ENCODE data around the gene SRMS. TPM values are rescaled to one million over a fixed set of nuclear protein-coding genes. Genes with fewer than 3 reads are reported as not detected.

SRMS gene
- total and polyA plus RNA-seq, 5 donors = not detected

DNA sequence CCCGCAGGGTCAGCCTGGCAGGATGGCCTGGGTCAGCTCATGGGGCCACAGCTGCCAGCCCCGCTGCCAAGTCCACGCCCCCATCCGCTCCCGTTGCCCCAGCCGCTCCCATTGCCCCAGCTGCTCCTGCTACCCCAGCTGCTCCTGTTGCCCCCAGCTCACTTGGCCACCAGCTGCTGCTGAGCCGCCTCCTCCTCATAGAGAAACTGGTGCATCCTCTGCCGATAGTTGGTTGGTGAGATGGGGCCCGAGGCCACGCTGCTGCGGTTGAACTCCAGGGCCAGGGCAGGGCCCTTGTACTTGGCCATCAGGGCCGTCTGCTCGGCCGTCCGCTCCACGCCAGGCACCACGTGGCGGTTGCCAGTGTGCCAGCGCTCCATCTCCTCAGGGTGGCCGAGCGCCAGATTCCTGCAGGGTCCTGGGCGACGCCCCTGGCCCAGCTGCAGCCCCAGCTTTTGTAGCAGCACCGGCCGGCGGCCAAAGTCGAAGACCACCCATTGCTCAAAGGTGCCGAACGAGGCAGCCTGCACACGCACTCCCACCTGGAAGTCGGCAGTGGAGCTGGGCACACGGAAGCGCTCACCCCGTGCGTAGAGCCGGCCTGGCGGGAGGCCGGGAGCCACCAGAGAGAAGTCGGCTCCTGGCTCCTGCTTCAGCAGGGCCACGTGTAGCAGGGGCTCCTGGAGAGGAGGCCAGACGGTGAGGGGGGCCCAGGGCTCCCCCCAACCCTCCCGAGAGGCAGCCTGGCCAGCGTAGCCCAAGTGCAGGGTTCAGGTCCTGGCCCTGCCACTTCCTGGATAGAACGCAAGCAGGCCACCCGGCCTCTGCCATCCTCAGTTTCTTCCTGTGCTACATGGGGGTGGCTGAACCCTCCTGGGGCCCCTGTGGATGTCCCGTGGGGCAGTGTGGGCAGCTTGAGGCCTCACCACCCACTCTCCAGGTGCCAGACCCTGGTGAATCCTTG is 21.7 kb upstream of the SRMS start:
- no peak overlapping the region for H3K4me3 ChIP-seq (ENCODE audit: low read length)
- intact Hi-C loops (cut with DNase I) = no loop called here
- no peaks in the 10 kb centered on the region for H3K4me1 ChIP-seq (ENCODE audit: control insufficient read depth, insufficient read depth, low read length)
- WGBS = 90% methylated on average over 46 of the region's 46 CpGs
- no peak overlapping the region for H3K27ac ChIP-seq (ENCODE audit: low read length)
- DNase-seq (peak in 1 of 3 donors; percentile 54), ATAC-seq (no peak)
- no peaks in the 10 kb centered on the region for H3K9me3 ChIP-seq (ENCODE audit: control insufficient read depth, low read length)
- H3K27me3 ChIP-seq (ENCODE audit: control insufficient read depth, insufficient read depth) = no peaks in the 10 kb centered on the region

DNA sequence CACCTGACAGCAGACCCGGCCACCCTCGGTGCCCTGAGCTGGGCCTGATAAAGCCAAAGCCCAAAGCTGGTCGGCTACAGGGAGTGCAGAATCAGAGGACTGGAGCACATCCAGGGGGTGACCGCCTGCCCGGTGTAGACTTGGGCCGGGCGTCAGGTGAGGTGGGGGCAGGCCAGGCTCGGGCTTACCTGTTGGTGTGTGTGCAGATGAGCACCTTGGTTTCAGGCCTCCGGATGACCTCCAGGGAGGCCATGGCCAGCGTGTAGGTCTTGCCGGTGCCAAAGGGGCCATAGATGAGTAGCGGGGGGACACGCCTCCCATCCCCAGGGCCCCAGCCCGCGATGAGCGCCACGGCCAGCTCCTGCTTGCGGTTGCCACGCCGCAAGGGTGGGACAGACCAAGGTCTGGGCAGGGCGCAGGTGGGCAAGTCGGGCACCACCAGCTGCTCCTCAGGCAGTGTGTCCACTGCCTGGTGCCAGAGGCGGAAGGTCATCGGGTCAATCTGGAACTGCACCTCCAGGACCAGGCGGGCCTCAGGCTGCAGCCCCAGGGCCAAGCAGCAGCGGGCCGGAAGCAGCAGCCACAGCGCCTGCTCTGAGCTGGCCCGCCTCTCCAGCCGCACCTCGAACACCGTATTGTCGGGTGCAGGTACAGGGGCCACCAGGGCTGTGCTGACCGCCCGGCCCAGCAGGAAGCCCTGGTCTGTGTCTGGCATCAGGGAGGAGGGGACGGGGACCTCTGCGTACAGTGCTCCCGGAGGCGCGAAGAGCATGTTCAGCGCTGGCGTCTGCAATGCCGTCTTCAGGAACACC is 20.8 kb upstream of the SRMS start:
- Histone ChIP-seq H3K9me3 (ENCODE audit: control insufficient read depth, low read length) (no peaks in the 10 kb centered on the region), H3K4me1 (ENCODE audit: control insufficient read depth, insufficient read depth, low read length) (no peaks in the 10 kb centered on the region), H3K27ac (ENCODE audit: low read length) (no peak overlapping the region), H3K4me3 (ENCODE audit: low read length) (no peak overlapping the region), H3K27me3 (ENCODE audit: control insufficient read depth, insufficient read depth) (no peaks in the 10 kb centered on the region)
- DNase-seq (peak in 1 of 3 donors; percentile 47), ATAC-seq (no peak)
- WGBS = 89% methylated on average over 43 of the region's 43 CpGs
- intact Hi-C loops (cut with DNase I) = no loop called here

DNA sequence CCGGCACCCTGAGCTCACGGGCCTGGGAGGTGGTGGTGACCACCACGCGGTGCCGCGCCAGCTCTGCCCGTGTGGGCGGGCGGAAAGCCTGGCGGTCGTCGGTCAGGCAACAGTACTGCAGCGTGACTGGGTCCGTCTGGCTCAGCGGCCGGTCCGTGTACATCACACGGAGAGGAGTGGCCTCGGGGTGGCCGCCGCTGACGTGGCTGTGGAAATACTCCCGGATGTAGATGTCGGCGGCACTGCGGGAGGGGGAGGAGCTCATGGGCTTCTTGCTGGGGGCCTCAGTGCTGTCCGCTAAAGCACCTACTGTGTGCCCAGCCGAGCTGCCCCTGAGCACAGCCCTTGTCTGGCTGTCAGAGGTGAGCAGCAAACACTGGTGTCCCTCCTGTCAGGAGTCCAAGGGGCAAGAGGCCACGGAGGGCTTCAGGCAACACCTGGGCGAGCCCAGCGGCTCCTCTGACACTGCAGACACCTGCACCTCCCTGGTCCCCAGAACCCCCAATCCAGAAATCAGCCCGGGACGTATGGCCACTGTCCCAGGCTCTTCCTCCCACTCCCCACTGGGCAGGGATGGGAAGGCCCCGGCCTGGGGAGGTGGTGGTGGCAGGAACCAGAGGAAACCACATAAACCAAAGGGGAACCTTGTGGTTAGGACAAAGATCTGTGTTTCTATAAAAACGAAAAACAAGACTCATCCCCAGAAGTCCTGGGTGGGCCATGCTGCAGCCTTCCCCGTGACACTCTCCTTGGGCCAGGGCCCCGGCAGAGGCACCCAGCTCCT is 20.0 kb upstream of the SRMS start:
- Histone ChIP-seq H3K27me3 (ENCODE audit: control insufficient read depth, insufficient read depth) (no peaks in the 10 kb centered on the region), H3K4me1 (ENCODE audit: control insufficient read depth, insufficient read depth, low read length) (no peaks in the 10 kb centered on the region), H3K9me3 (ENCODE audit: control insufficient read depth, low read length) (no peaks in the 10 kb centered on the region), H3K4me3 (ENCODE audit: low read length) (no peak overlapping the region), H3K27ac (ENCODE audit: low read length) (no peak overlapping the region)
- ATAC-seq (peak in 1 of 2 donors; percentile 7), DNase-seq (peak in 1 of 3 donors; percentile 69)
- intact Hi-C loops (cut with DNase I) = no loop called here
- WGBS = 82% methylated on average over 37 of the region's 37 CpGs

DNA sequence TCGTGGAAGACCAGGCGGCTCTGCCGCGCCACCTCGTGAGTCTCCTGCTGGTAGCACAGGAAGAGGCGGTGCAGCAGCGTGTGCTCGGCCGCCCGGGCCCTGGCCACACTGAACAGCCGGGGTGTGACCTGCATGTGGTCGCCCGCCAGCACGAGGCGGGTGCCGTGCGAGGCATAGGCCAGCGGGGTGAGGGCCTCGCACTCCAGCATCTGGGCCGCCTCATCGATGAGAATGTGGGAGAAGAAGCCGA is 19.5 kb upstream of the SRMS start:
- H3K4me3 ChIP-seq (ENCODE audit: low read length) = no peak overlapping the region
- intact Hi-C loops (cut with DNase I) = no loop called here
- DNase-seq (no peak), ATAC-seq (peak in 1 of 2 donors; percentile 1)
- WGBS = 89% methylated on average over 22 of the region's 22 CpGs
- no peaks in the 10 kb centered on the region for H3K9me3 ChIP-seq (ENCODE audit: control insufficient read depth, low read length)
- no peak overlapping the region for H3K27ac ChIP-seq (ENCODE audit: low read length)
- no peaks in the 10 kb centered on the region for H3K4me1 ChIP-seq (ENCODE audit: control insufficient read depth, insufficient read depth, low read length)
- H3K27me3 ChIP-seq (ENCODE audit: control insufficient read depth, insufficient read depth) = no peaks in the 10 kb centered on the region

DNA sequence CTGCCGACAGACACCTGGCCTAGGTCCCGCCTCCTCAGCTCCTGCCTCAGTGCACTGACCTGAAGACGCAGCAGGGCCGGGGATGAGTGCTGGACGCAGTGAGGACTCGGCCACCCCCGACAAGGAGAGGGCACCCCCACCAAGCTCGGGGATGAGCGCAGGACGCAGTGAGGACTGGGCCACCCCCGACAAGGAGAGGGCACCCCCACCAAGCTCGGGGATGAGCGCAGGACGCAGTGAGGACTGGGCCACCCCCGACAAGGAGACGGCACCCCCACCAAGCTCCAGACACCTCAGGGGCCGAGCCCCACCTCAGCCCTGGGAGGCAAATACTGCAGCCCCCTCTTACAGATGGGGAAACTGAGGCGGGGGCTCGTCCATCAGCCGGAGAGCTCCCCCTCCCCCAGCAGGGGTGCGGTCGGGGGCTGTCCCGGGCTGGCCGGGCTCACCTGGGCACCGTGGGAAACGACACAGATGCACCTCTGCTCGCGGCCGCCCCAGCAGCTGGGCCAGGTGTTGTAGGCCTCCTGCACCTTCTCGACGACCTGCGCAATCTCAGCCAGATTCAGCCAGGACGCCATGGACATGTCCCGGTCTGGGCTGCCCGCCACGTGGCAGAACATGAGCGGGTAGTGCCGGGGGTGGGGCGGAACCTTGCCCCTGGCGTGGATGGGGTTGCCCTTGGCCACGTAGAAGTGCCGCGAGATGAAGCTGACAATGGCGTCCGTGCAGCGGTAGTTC is 19.0 kb upstream of the SRMS start:
- peak in 1 of 3 donors; percentile 65 for DNase-seq
- H3K4me1 ChIP-seq (ENCODE audit: control insufficient read depth, insufficient read depth, low read length) = no peaks in the 10 kb centered on the region
- peak in 1 of 2 donors; percentile 40 for ATAC-seq
- intact Hi-C loops (cut with DNase I) = no loop called here
- no peak overlapping the region for H3K4me3 ChIP-seq (ENCODE audit: low read length)
- no peak overlapping the region for H3K27ac ChIP-seq (ENCODE audit: low read length)
- WGBS = 93% methylated on average over 46 of the region's 46 CpGs
- H3K27me3 ChIP-seq (ENCODE audit: control insufficient read depth, insufficient read depth) = no peaks in the 10 kb centered on the region
- no peaks in the 10 kb centered on the region for H3K9me3 ChIP-seq (ENCODE audit: control insufficient read depth, low read length)

DNA sequence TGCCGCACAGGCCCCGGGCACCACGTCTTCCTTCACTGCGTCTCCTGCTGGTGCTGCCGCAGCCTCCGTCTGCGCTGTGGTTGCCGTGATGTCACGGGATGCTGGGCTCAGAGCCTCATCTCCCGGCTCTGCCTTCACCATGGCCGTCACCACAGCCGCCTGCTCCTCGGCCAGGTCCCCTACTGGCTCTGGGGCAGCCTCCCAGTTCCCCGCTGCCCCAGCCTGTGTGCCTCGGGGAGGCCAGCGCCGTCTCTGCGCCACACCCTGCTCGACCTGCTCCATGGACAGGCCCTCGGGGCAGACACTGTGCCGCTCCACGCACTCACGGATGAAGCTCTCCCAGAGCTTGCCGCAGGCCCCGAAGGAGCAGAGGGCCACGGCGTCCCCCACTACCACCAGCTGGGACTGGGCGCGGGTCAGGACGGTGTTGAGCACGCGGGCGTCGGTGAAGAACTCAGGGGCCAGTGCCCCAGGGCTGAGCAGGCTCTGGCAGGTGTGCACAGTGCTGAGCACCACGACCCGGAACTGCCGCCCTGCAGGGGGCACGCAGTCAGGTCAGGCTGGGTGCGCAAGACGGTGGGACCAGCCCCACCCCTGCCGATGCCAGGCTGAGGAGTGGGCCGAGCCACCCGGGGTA is 18.3 kb upstream of the SRMS start:
- no peak overlapping the region for H3K4me3 ChIP-seq (ENCODE audit: low read length)
- H3K9me3 ChIP-seq (ENCODE audit: control insufficient read depth, low read length) = no peaks in the 10 kb centered on the region
- no peaks in the 10 kb centered on the region for H3K27me3 ChIP-seq (ENCODE audit: control insufficient read depth, insufficient read depth)
- 95% methylated on average over 43 of the region's 43 CpGs for WGBS
- no peak overlapping the region for H3K27ac ChIP-seq (ENCODE audit: low read length)
- no peaks in the 10 kb centered on the region for H3K4me1 ChIP-seq (ENCODE audit: control insufficient read depth, insufficient read depth, low read length)
- DNase-seq = no peak
- ATAC-seq = no peak
- intact Hi-C loops (cut with DNase I) = no loop called here

DNA sequence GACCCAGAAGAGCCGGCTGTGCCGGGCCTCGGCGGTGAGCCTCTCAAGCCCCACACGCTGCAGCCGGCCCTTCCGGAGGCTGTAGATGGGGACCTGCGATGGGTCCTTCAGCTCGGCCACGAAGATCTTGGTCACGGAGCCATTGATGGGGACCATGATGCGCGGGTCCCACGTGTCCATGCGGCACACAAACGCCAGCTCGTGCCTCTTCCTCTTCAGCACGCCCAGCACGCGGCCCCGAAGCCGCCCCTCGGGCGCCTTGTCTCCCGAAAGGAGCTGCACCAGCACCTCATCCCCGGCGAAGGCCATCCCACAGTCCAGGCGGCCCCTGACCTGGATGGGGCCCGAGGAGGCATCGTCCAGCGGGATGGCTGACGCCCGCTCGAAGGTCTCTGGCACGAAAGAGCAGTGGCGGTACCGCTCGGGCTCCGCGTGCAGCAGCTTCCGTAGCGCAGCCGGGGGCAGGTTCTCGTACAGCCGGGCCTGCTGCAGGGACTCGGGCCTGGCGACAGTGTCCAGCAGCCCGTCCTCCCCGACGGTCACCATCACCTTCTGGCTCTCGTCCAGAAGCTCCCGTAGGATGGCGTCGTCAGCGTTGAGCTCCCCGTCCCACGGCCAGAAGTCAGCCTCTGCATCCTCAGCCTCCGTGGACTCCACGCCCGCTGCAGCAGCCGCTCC is 17.6 kb upstream of the SRMS start:
- H3K27ac ChIP-seq (ENCODE audit: low read length) = no peak overlapping the region
- 95% methylated on average over 61 of the region's 61 CpGs for WGBS
- no peak for ATAC-seq
- intact Hi-C loops (cut with DNase I) = no loop called here
- H3K4me3 ChIP-seq (ENCODE audit: low read length) = no peak overlapping the region
- no peaks in the 10 kb centered on the region for H3K4me1 ChIP-seq (ENCODE audit: control insufficient read depth, insufficient read depth, low read length)
- no peaks in the 10 kb centered on the region for H3K9me3 ChIP-seq (ENCODE audit: control insufficient read depth, low read length)
- DNase-seq = peak in 1 of 3 donors; percentile 58
- H3K27me3 ChIP-seq (ENCODE audit: control insufficient read depth, insufficient read depth) = no peaks in the 10 kb centered on the region

DNA sequence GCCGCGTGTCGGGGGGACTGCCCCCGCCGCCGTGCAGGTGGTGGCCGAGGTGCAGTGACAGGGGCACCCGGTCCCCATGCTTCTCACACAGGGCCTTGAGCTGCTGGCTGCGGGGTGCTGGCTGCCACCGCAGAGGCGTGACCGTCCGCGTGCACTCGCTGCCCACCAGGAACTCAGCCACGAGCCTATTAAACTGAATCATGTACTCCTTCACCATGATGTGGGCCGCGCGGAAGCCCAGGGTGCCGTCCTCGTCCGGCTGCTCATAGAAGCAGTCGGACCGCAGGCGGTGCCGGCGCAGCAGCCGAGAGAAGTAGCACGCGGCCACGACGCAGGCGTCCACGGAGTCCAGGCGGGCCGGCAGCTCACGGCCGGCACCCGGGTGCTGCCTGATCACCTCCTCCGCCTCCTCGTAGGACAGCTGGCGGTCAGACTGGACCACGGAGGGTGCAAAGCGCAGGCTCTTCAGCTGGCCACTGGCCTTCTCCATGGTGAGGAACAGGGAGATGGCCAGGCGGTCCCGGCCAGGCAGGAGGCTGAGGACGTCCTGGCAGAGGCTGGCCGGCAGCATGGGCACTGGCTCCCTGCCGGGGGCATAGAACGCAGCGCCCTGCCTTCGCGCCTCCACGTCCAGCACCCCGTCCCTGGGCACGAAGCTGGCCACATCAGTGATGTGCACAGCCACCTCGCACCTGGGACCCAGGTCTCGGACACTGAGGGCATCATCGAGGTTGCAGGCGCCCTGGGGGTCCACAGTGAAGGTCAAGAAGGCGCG is 16.7 kb upstream of the SRMS start:
- Histone ChIP-seq H3K9me3 (ENCODE audit: control insufficient read depth, low read length) (no peaks in the 10 kb centered on the region), H3K4me3 (ENCODE audit: low read length) (no peak overlapping the region), H3K27me3 (ENCODE audit: control insufficient read depth, insufficient read depth) (no peaks in the 10 kb centered on the region), H3K27ac (ENCODE audit: low read length) (no peak overlapping the region), H3K4me1 (ENCODE audit: control insufficient read depth, insufficient read depth, low read length) (no peaks in the 10 kb centered on the region)
- ATAC-seq = no peak
- peak in 1 of 3 donors; percentile 46 for DNase-seq
- intact Hi-C loops (cut with DNase I) = no loop called here
- WGBS = 95% methylated on average over 62 of the region's 62 CpGs

DNA sequence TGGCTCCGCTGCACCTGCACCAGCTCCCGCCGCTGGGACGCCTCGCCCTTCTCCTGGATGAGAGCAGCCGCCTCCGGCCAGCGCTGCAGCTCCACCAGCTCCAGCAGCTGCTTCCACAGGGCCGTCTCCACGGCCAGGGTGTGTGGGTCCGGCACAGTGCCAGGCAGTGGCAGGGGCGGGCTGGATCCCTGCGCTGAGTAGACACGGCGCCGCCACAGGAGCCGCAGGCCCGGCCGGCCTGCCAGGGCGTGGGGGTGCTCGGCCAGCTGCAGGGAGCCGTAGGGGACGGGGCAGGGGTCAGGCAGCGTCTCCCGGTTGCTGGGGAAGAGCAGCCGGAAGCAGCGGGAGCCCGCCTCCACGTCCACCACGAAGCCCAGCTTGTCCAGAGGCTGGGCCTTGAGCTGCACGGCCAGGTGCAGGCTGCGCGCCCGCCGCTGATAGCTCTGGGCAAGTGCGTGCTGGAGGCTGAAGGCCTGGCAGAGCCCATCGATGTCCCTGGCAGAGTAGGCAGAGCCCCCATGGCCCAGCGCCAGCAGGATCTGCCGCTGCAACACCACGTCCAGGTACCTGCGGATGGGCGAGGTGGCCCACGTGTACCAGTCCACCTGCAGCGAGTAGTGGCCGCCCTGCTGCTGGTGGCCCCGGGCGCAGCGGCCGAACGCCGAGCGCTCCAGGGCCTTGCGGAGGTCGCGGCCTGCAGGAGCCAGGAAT is 15.8 kb upstream of the SRMS start:
- intact Hi-C loops (cut with DNase I) = no loop called here
- DNase-seq = peak in 1 of 3 donors; percentile 56
- no peaks in the 10 kb centered on the region for H3K4me1 ChIP-seq (ENCODE audit: control insufficient read depth, insufficient read depth, low read length)
- ATAC-seq = no peak
- 93% methylated on average over 55 of the region's 55 CpGs for WGBS
- H3K27ac ChIP-seq (ENCODE audit: low read length) = no peak overlapping the region
- no peak overlapping the region for H3K4me3 ChIP-seq (ENCODE audit: low read length)
- H3K9me3 ChIP-seq (ENCODE audit: control insufficient read depth, low read length) = no peaks in the 10 kb centered on the region
- no peaks in the 10 kb centered on the region for H3K27me3 ChIP-seq (ENCODE audit: control insufficient read depth, insufficient read depth)
